ENCODE results near the gene NCAM1. TPM values are rescaled to one million over a fixed set of nuclear protein-coding genes. Genes with fewer than 3 reads are reported as not detected.

Gene NCAM1
- total and polyA plus RNA-seq, 4 experiments from 2014 or later = 0.39 TPM; not detected in 3

DNA sequence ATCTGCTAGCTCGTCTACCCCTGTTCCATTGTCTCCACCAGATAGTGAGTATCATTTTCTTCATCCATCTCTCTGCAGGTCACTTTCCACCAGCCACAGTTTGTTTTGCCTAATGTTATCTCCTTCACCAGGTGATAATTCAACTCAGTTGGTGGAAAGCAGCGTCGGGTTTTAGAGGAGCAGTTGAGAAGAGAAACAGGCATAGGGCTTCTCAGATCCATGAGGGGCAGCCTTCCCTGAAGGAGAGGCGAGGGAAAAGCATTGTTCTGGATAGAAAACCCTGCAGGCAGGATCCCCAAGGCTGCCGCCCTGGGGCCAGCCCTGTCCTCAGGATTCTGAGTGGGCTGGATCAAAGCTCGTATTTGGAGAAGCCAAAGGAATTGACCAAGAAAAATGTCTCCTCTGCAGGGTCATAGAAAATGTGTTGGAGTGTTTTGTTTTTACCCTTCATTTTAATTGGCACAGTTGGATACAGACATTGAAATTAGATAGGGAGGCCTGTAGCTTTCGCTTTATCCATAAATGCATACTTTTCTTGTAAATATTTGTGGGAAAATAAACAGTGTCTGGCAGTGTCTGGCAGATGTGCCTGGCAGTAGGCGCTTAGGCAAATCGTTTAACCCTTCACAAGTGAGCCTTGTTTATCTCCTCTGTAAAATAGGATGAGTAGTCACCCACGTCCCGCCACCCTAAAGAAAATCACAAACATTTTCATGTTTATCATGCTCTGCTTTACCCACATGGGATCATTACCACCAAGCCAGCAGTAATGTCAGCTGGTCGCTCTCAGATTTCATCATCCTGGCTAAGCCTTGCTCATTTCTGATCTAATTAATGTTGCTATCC lies 279.8 kb downstream of the NCAM1 start:
- H3K9me3 Mint-ChIP-seq = no peaks in the 10 kb centered on the region
- Histone ChIP-seq H3K4me1 (ENCODE audit: insufficient read depth, low read length) (no peaks in the 10 kb centered on the region), H3K27ac (ENCODE audit: low read depth, low read length) (no peak overlapping the region), H3K36me3 (ENCODE audit: insufficient read depth, low read length) (no peaks in the 10 kb centered on the region), H3K27me3 (ENCODE audit: insufficient read depth, low read length) (no peaks in the 10 kb centered on the region), H3K9me3 (ENCODE audit: control insufficient read depth in 1 of 2, low read length in 2 of 2) (no peaks in the 10 kb centered on the region), H3K4me3 (ENCODE audit: low read length in 2 of 2) (no peak overlapping the region)
- ChIA-PET POLR2A (ENCODE audit: partially characterized antibody) (no interaction called here), CTCF (ENCODE audit: partially characterized antibody) (interaction anchor here (1.1 kb wide), 1 partner anchor 48 kb away, joined by 3 read pairs; no protein-coding TSS in a partner anchor)
- H3K27ac Mint-ChIP-seq = peak overlapping the region in 1 of 7 donors; percentile 25
- peaks cover 10 to 12% of the 10 kb centered on the region in 2 donors for H3K27me3 Mint-ChIP-seq
- H3K36me3 Mint-ChIP-seq = no peaks in the 10 kb centered on the region
- H3K4me1 Mint-ChIP-seq = peaks cover 5 to 20% (median 9%) of the 10 kb centered on the region in 4 donors
- intact Hi-C loops (cut with micrococcal nuclease) = no loop called here
- DNase-seq = no peak
- no peak overlapping the region for H3K4me3 Mint-ChIP-seq

DNA sequence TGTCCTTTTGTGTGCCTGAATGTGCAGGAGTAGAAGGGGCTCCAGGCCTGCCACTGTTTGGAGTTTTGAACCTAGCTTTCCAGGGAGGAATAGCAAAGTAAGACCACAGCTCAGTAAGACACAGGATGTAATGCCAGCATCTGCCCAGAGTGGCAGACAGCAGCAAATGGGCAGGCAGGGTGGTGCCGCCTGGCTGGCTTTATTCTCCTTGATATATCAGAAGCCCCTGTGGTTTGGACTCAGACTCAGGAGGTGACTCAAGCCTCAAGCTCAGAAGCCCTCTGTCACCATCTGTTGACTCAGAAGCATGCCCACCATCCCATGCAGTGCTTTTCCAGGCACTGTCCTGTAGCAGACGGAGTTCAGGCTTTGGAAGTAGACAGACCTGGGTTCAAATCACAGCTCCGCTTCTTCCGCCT lies 280.4 kb downstream of the NCAM1 start:
- ChIA-PET CTCF (ENCODE audit: partially characterized antibody) (interaction anchor here (1.1 to 1.5 kb wide), 2 partner anchors 26 to 47 kb away, joined by 3 to 4 read pairs; no protein-coding TSS in a partner anchor), POLR2A (ENCODE audit: partially characterized antibody) (no interaction called here)
- no peaks in the 10 kb centered on the region for H3K9me3 Mint-ChIP-seq
- Histone ChIP-seq H3K4me3 (ENCODE audit: low read length in 2 of 2) (no peak overlapping the region), H3K9me3 (ENCODE audit: control insufficient read depth in 1 of 2, low read length in 2 of 2) (no peaks in the 10 kb centered on the region), H3K4me1 (ENCODE audit: insufficient read depth, low read length) (no peaks in the 10 kb centered on the region), H3K27me3 (ENCODE audit: insufficient read depth, low read length) (no peaks in the 10 kb centered on the region), H3K36me3 (ENCODE audit: insufficient read depth, low read length) (no peaks in the 10 kb centered on the region), H3K27ac (ENCODE audit: low read depth, low read length) (no peak overlapping the region)
- H3K36me3 Mint-ChIP-seq = no peaks in the 10 kb centered on the region
- peaks cover 11 to 13% of the 10 kb centered on the region in 2 donors for H3K27me3 Mint-ChIP-seq
- H3K4me3 Mint-ChIP-seq = no peak overlapping the region
- intact Hi-C loops (cut with micrococcal nuclease) = no loop called here
- H3K4me1 Mint-ChIP-seq = peaks cover 5 to 20% (median 11%) of the 10 kb centered on the region in 4 donors
- H3K27ac Mint-ChIP-seq = no peak overlapping the region
- DNase-seq = no peak

DNA sequence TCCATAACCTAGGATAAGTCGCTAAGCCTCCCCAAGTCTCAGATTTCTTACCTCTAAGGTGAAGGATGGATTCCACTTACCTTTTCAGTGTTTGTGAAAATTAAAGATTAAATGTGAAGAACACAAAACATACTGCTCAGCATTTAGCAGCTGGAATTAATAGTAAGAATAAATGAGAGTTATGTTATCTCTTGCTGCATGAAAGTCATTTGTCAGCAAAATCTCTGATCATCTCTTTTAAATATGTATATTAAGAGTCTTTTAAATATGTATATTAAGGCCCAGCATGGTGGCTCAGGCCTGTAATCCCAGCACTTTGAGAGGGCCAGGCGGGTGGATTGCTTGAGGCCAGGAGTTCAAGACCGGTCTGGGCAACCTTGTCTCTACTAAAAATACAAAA lies 280.8 kb downstream of the NCAM1 start:
- H3K27me3 Mint-ChIP-seq = peaks cover 11 to 13% of the 10 kb centered on the region in 2 donors
- POLR2A ChIA-PET (ENCODE audit: partially characterized antibody) = no interaction called here
- H3K9me3 Mint-ChIP-seq = no peaks in the 10 kb centered on the region
- H3K36me3 ChIP-seq (ENCODE audit: insufficient read depth, low read length) = no peaks in the 10 kb centered on the region
- H3K27ac ChIP-seq (ENCODE audit: low read depth, low read length) = no peak overlapping the region
- no peak overlapping the region for H3K4me3 Mint-ChIP-seq
- no peaks in the 10 kb centered on the region for H3K9me3 ChIP-seq (ENCODE audit: control insufficient read depth in 1 of 2, low read length in 2 of 2)
- peaks cover 5 to 20% (median 11%) of the 10 kb centered on the region in 4 donors for H3K4me1 Mint-ChIP-seq
- H3K27ac Mint-ChIP-seq = no peak overlapping the region
- no peak overlapping the region for H3K4me3 ChIP-seq (ENCODE audit: low read length in 2 of 2)
- CTCF ChIA-PET (ENCODE audit: partially characterized antibody) = interaction anchor here (1.1 to 1.5 kb wide), 2 partner anchors 27 to 47 kb away, joined by 3 to 4 read pairs; no protein-coding TSS in a partner anchor
- no peaks in the 10 kb centered on the region for H3K4me1 ChIP-seq (ENCODE audit: insufficient read depth, low read length)
- no peaks in the 10 kb centered on the region for H3K36me3 Mint-ChIP-seq
- H3K27me3 ChIP-seq (ENCODE audit: insufficient read depth, low read length) = no peaks in the 10 kb centered on the region
- no peak for DNase-seq
- intact Hi-C loops (cut with micrococcal nuclease) = no loop called here

DNA sequence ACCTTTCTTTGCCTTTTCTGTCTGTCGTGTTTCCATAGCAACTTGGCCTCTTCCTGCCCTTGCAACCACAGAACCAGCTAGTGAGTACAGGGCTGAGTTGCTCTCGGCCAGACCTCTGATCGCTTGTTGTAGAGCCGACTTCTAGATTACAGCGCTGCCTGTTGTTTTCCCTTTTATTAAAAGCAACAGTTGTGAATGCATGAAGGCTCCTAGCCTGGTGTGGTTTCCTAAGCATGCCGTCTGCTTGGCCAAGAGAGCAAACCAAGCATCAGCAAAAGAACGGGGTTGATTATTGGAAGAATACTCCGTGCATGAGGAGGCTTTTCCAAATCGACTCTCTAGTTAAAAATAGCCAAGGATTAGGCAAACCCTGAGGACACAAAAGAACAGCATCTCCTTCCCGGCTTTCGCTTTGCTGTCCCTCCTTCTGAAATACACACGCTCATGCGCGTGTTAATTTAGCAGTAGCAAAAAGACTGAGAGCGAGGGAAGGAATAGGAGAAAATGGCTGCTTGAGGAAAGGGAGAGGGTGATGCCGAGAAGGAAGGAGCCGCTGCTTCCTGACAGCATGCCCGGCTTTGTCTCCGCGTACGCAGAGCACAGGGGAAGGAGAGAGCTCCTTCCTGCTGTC lies 281.7 kb downstream of the NCAM1 start:
- no peaks in the 10 kb centered on the region for H3K27me3 ChIP-seq (ENCODE audit: insufficient read depth, low read length)
- no peaks in the 10 kb centered on the region for H3K9me3 ChIP-seq (ENCODE audit: control insufficient read depth in 1 of 2, low read length in 2 of 2)
- no peaks in the 10 kb centered on the region for H3K4me1 ChIP-seq (ENCODE audit: insufficient read depth, low read length)
- peaks cover 5 to 20% (median 11%) of the 10 kb centered on the region in 4 donors for H3K4me1 Mint-ChIP-seq
- H3K9me3 Mint-ChIP-seq = no peaks in the 10 kb centered on the region
- ChIA-PET CTCF (ENCODE audit: partially characterized antibody) (interaction anchor here (1.0 to 1.5 kb wide), 2 partner anchors 28 to 47 kb away, joined by 3 to 4 read pairs; no protein-coding TSS in a partner anchor), POLR2A (ENCODE audit: partially characterized antibody) (no interaction called here)
- peak in 4 of 5 donors; percentile 21 to 46 (median 43) for DNase-seq
- no peaks in the 10 kb centered on the region for H3K36me3 ChIP-seq (ENCODE audit: insufficient read depth, low read length)
- peak overlapping the region; percentile 54 to 81 (median 73) for H3K4me3 Mint-ChIP-seq
- H3K27me3 Mint-ChIP-seq = peaks cover 11 to 18% of the 10 kb centered on the region in 2 donors
- no peaks in the 10 kb centered on the region for H3K36me3 Mint-ChIP-seq
- no peak overlapping the region for H3K27ac ChIP-seq (ENCODE audit: low read depth, low read length)
- peak overlapping the region in 5 of 7 donors; percentile 27 to 82 (median 37) for H3K27ac Mint-ChIP-seq
- peak overlapping the region in 1 of 2 donors; percentile 15 for H3K4me3 ChIP-seq (ENCODE audit: low read length in 2 of 2)
- intact Hi-C loops (cut with micrococcal nuclease) = no loop called here

DNA sequence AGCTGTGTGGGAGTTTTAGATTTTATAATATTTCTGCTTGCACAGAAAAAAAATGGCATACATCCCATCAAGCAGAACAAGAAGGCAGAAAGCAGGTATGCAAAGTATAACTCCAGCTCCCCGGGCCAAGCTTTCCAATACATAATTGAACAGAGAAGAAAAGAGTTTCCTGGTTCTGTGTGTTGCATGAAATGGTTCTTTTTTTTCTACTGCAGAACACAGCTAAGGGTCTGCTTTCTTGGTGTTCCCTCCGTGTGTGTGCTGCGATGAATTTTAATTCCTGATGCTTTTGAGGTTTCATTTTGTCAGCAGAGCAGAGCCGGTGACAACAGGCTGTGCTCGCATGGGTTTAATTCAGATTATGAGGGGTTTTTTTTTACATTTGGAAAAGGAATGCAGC lies 282.5 kb downstream of the NCAM1 start:
- Histone ChIP-seq H3K4me3 (ENCODE audit: low read length in 2 of 2) (no peak overlapping the region), H3K27me3 (ENCODE audit: insufficient read depth, low read length) (no peaks in the 10 kb centered on the region), H3K27ac (ENCODE audit: low read depth, low read length) (no peak overlapping the region), H3K4me1 (ENCODE audit: insufficient read depth, low read length) (no peaks in the 10 kb centered on the region), H3K9me3 (ENCODE audit: control insufficient read depth in 1 of 2, low read length in 2 of 2) (no peaks in the 10 kb centered on the region), H3K36me3 (ENCODE audit: insufficient read depth, low read length) (no peaks in the 10 kb centered on the region)
- DNase-seq = no peak
- no peaks in the 10 kb centered on the region for H3K36me3 Mint-ChIP-seq
- peak overlapping the region in 4 of 8 donors; percentile 6 to 81 (median 74) for H3K4me3 Mint-ChIP-seq
- intact Hi-C loops (cut with micrococcal nuclease) = no loop called here
- ChIA-PET CTCF (ENCODE audit: partially characterized antibody) (interaction anchor here (1.0 kb wide), 1 partner anchor 46 kb away, joined by 3 read pairs; no protein-coding TSS in a partner anchor), POLR2A (ENCODE audit: partially characterized antibody) (no interaction called here)
- H3K9me3 Mint-ChIP-seq = no peaks in the 10 kb centered on the region
- H3K27me3 Mint-ChIP-seq = peaks cover 11 to 20% of the 10 kb centered on the region in 2 donors
- H3K27ac Mint-ChIP-seq = no peak overlapping the region
- H3K4me1 Mint-ChIP-seq = peaks cover 5 to 20% (median 11%) of the 10 kb centered on the region in 4 donors

DNA sequence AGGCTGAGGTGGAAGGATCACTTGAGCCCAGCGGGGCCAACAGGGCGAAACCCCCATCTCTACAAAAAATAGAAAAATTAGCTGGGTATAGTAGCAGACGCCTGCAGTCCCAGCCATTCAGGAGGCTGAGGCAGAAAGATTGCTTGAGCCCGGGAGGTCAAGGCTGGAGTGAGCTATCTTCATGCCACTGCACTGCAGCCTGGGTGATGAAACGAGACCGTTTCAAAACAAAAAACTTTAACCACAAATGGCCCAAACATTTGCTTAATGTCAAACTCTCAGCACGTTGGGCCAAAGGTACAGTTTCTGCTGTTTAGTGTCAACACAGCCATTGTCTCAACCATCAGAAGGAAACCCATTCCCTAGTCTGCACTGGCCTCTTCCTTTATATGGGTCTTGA lies 284.0 kb downstream of the NCAM1 start:
- ChIA-PET CTCF (ENCODE audit: partially characterized antibody) (no interaction called here), POLR2A (ENCODE audit: partially characterized antibody) (no interaction called here)
- no peak for DNase-seq
- Histone ChIP-seq H3K27me3 (ENCODE audit: insufficient read depth, low read length) (no peaks in the 10 kb centered on the region), H3K9me3 (ENCODE audit: control insufficient read depth in 1 of 2, low read length in 2 of 2) (no peaks in the 10 kb centered on the region), H3K4me3 (ENCODE audit: low read length in 2 of 2) (no peak overlapping the region), H3K36me3 (ENCODE audit: insufficient read depth, low read length) (no peaks in the 10 kb centered on the region), H3K4me1 (ENCODE audit: insufficient read depth, low read length) (no peaks in the 10 kb centered on the region), H3K27ac (ENCODE audit: low read depth, low read length) (no peak overlapping the region)
- intact Hi-C loops (cut with micrococcal nuclease) = no loop called here
- no peaks in the 10 kb centered on the region for H3K9me3 Mint-ChIP-seq
- H3K4me1 Mint-ChIP-seq = peaks cover 5 to 27% (median 11%) of the 10 kb centered on the region in 4 donors
- H3K36me3 Mint-ChIP-seq = no peaks in the 10 kb centered on the region
- no peak overlapping the region for H3K27ac Mint-ChIP-seq
- H3K27me3 Mint-ChIP-seq = peaks cover 14 to 19% of the 10 kb centered on the region in 2 donors
- no peak overlapping the region for H3K4me3 Mint-ChIP-seq

DNA sequence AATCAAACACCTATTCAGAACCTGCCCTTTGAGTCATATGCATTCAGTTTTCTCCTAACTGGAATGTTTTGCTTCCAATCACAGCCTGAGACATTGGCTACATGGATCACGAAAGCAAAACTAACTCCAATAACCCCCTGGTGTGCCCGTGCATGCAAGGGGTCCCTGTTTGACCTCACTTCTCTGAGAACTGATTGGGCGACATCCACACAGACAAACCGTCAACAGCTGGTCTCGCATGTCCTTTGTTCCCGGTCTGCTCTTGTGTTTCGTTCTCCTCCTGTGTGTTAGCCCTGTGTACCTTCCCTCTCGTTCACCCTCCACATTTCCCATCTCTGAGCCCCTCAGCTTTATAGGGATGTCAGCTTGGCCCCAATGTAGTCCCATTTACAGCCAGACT lies 286.0 kb downstream of the NCAM1 start:
- Mint-ChIP-seq H3K4me1 (peaks cover 5 to 27% (median 11%) of the 10 kb centered on the region in 4 donors), H3K9me3 (no peaks in the 10 kb centered on the region), H3K36me3 (no peaks in the 10 kb centered on the region), H3K27me3 (peaks cover 11 to 19% of the 10 kb centered on the region in 2 donors), H3K4me3 (peak overlapping the region in 1 of 8 donors; percentile 41), H3K27ac (peak overlapping the region in 1 of 7 donors; percentile 65)
- no peak for DNase-seq
- Histone ChIP-seq H3K27me3 (ENCODE audit: insufficient read depth, low read length) (no peaks in the 10 kb centered on the region), H3K4me1 (ENCODE audit: insufficient read depth, low read length) (no peaks in the 10 kb centered on the region), H3K4me3 (ENCODE audit: low read length in 2 of 2) (no peak overlapping the region), H3K36me3 (ENCODE audit: insufficient read depth, low read length) (no peaks in the 10 kb centered on the region), H3K9me3 (ENCODE audit: control insufficient read depth in 1 of 2, low read length in 2 of 2) (no peaks in the 10 kb centered on the region), H3K27ac (ENCODE audit: low read depth, low read length) (no peak overlapping the region)
- intact Hi-C loops (cut with micrococcal nuclease) = no loop called here
- ChIA-PET CTCF (ENCODE audit: partially characterized antibody) (no interaction called here), POLR2A (ENCODE audit: partially characterized antibody) (no interaction called here)

All from CD4-positive, alpha-beta memory T cell (primary cell).